ENCODE measurements around the gene FGFR1OP2.
A peak's percentile ranks its signal among the peaks of the same experiment; 100 is the strongest.

Gene FGFR1OP2

GRCh38 chr12:27012239-27012981, 74.1 kb downstream of the FGFR1OP2 start (continued):
- TF ChIP-seq ZNF221 (tag by site-specific recombination; IDR thresholded peaks at IDR 0.05; ENCODE audit: borderline replicate concordance) (no peak), PRDM6 (tag by site-specific recombination; IDR thresholded peaks at IDR 0.05) (0 out of 2 replicates have a peak, but pooled peaks have one; percentile 15), ZNF416 (tag by site-specific recombination; IDR thresholded peaks at IDR 0.05) (no peak)
- TF ChIP-seq, protein P1, sequence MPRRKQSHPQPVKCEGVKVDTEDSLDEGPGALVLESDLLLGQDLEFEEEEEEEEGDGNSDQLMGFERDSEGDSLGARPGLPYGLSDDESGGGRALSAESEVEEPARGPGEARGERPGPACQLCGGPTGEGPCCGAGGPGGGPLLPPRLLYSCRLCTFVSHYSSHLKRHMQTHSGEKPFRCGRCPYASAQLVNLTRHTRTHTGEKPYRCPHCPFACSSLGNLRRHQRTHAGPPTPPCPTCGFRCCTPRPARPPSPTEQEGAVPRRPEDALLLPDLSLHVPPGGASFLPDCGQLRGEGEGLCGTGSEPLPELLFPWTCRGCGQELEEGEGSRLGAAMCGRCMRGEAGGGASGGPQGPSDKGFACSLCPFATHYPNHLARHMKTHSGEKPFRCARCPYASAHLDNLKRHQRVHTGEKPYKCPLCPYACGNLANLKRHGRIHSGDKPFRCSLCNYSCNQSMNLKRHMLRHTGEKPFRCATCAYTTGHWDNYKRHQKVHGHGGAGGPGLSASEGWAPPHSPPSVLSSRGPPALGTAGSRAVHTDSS (tag by site-specific recombination; IDR thresholded peaks at IDR 0.05), result no peak

DNA sequence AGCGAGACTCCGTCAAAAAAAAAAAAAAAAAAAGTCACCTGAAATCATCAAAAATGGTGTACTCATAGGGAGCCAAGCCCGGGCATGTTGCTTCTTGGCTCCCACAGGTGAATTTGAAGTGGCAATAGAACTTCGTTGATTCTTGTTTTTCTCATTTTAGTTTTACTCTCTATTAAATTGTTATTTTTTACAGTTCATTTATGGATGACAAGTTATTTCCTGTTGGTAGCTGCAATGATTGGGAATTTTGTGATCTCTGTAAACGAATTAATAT, 74.6 kb downstream of the FGFR1OP2 start:
- H3K4me1 ChIP-seq (ENCODE audit: control insufficient read depth, insufficient read depth, low read length), result peaks cover 6% of the 10 kb centered on the region; the same call in 1 of the 2 replicates
- no peaks in the 10 kb centered on the region for H3K36me3 ChIP-seq (ENCODE audit: control insufficient read depth in 2 of 2, insufficient read depth in 1 of 2, low read length in 2 of 2)
- TF ChIP-seq ZNF175 (tag by site-specific recombination; IDR thresholded peaks at IDR 0.05) (no peak), SCRT2 (tag by site-specific recombination; IDR thresholded peaks at IDR 0.05) (peak; percentile 93), PRDM6 (tag by site-specific recombination; IDR thresholded peaks at IDR 0.05) (0 out of 2 replicates have a peak, but pooled peaks have one; percentile 31), SCRT1 (tag by site-specific recombination; IDR thresholded peaks at IDR 0.05; ENCODE audit: borderline replicate concordance) (0 out of 2 replicates have a peak, but pooled peaks have one; percentile 42)
- ChIA-PET POLR2A (interaction anchor here (0.7 to 1.0 kb wide), 3 partner anchors 167 to 231 kb away, joined by 3 to 5 read pairs (median 3); partner anchors contain the start of gene STK38L), CTCF (interaction anchor here (0.5 to 5.8 kb wide), 7 partner anchors 9 to 294 kb away, joined by 3 to 65 read pairs (median 3); no protein-coding TSS in a partner anchor)
- no peak overlapping the region for H3K27ac ChIP-seq (ENCODE audit: extremely low read depth, low read depth, low read length)
- H3K9me3 ChIP-seq (ENCODE audit: control insufficient read depth, insufficient read depth, low read depth, low read length), result no peaks in the 10 kb centered on the region
- H3K4me3 ChIP-seq (ENCODE audit: low read depth, low read length), result peak overlapping the region; percentile 76

DNA sequence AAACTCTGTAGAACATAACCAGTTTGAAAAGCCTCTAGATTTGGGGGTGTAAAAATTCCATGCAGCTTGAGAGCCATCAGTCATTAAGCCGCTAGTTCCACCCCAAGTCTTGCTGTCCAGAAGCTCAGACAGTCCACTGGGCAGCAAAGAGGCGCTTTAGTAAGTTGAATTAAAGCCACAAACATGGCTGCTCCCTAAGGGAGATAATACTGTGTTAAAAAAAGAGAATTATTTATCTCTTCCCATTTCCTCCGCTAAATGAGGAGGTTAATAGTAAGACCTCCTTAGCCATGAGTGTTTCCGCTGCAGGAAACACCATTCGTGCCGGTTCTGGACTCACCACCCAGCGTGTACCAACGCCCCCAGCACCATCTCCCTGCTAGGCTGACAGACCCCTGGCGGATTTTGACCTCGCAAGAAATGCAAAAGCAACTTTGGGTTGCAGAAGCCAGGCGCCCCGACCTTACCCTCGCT, 75.4 kb downstream of the FGFR1OP2 start:
- peak overlapping the region; percentile 47; the same call in 1 of the 2 replicates for H3K27ac ChIP-seq (ENCODE audit: extremely low read depth, low read depth, low read length)
- ChIA-PET CTCF (interaction anchor here (0.5 to 5.8 kb wide), 20 partner anchors 8 to 300 kb away, joined by 3 to 65 read pairs (median 4); partner anchors contain the start of gene MED21), POLR2A (interaction anchor here (0.7 to 1.2 kb wide), 5 partner anchors 9 to 231 kb away, joined by 3 to 7 read pairs (median 3); partner anchors contain the start of genes MED21 and STK38L)
- H3K4me1 ChIP-seq (ENCODE audit: control insufficient read depth, insufficient read depth, low read length), result peaks cover 6% of the 10 kb centered on the region; the same call in 1 of the 2 replicates
- H3K9me3 ChIP-seq (ENCODE audit: control insufficient read depth, insufficient read depth, low read depth, low read length), result no peaks in the 10 kb centered on the region
- H3K36me3 ChIP-seq (ENCODE audit: control insufficient read depth in 2 of 2, insufficient read depth in 1 of 2, low read length in 2 of 2), result no peaks in the 10 kb centered on the region
- peak overlapping the region; percentile 76 for H3K4me3 ChIP-seq (ENCODE audit: low read depth, low read length)
- no peak for TF ChIP-seq ZNF585B (tag by site-specific recombination; IDR thresholded peaks at IDR 0.05)
- no peak for TF ChIP-seq ZNF449 (tag by site-specific recombination; IDR thresholded peaks at IDR 0.05)
- TF ChIP-seq ZNF658 (tag by site-specific recombination; IDR thresholded peaks at IDR 0.05), result no peak
- TF ChIP-seq, protein P2, sequence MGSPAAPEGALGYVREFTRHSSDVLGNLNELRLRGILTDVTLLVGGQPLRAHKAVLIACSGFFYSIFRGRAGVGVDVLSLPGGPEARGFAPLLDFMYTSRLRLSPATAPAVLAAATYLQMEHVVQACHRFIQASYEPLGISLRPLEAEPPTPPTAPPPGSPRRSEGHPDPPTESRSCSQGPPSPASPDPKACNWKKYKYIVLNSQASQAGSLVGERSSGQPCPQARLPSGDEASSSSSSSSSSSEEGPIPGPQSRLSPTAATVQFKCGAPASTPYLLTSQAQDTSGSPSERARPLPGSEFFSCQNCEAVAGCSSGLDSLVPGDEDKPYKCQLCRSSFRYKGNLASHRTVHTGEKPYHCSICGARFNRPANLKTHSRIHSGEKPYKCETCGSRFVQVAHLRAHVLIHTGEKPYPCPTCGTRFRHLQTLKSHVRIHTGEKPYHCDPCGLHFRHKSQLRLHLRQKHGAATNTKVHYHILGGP (tag by site-specific recombination; IDR thresholded peaks at IDR 0.05), result no peak
- no peak for TF ChIP-seq ZFP37 (tag by site-specific recombination; IDR thresholded peaks at IDR 0.05)
- TF ChIP-seq ZSCAN23 (tag by site-specific recombination; IDR thresholded peaks at IDR 0.05), result no peak
- no peak for TF ChIP-seq ZNF16 (tag by site-specific recombination; IDR thresholded peaks at IDR 0.05; ENCODE audit: low read depth)
- no peak for TF ChIP-seq ZNF548 (tag by site-specific recombination; IDR thresholded peaks at IDR 0.05)
- no peak for TF ChIP-seq ZNF544 (tag by site-specific recombination; IDR thresholded peaks at IDR 0.05)
- TF ChIP-seq INSM2 (tag by site-specific recombination; IDR thresholded peaks at IDR 0.05), result no peak
